ENCODE data around the gene ZNF592.

- TF ChIP-seq EP300 (IDR thresholded peaks at IDR 0.05), result no peak
- no peak for TF ChIP-seq CTCF (IDR thresholded peaks at IDR 0.05)
Measured at GRCh38 chr15:84835661-84836337, 87.4 kb downstream of the ZNF592 start.

All from tibial nerve (tissue), 4 donors.